ENCODE measurements around the gene WASHC4.
"Not testable (repeated sequence)": the region's sequence is repeated elsewhere in the genome, so short reads cannot be mapped to it uniquely, and the experiment has no call there.

Gene WASHC4

DNA sequence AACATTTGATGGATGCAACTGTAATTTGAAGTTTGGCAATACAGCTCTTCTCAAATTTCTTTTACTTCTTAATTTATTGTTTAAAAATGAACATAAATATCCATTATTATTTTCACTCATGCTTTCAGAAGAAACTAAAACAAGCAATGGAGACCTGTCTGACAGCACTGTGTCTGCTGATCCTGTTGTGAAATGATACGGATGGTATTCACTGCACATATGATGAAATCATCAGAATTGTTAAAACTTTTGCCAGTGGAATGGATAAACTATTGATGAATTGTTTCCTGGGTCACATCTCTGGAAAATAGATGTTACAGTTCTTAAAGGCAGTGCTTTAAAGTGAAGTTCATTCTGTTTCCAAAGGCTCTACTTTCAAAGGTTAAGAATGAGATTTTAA, 59.2 kb downstream of the WASHC4 start:
- DNase-seq: no peak

DNA sequence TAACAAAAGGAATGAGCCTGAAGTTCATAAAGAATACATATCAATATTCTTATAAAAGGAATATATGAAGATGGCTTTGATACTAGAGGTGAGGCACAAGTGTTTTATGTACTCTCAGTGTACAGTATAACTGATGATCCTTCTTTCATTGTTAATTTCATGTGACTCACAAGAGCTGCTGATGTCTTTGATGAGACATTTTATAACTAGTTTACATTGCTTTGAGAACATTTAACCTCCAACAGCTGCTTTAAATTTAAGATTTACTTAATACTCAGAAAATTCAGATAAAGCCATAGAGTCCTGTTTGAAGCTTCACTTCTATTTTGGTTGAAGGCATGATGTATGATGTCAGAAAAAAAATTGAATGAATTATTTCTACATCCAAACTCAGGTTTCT, 59.8 kb downstream of the WASHC4 start:
- DNase-seq: no peak

- DNase-seq: no peak
Measured at GRCh38 chr12:105168006-105168405, 60.5 kb downstream of the WASHC4 start.

DNA sequence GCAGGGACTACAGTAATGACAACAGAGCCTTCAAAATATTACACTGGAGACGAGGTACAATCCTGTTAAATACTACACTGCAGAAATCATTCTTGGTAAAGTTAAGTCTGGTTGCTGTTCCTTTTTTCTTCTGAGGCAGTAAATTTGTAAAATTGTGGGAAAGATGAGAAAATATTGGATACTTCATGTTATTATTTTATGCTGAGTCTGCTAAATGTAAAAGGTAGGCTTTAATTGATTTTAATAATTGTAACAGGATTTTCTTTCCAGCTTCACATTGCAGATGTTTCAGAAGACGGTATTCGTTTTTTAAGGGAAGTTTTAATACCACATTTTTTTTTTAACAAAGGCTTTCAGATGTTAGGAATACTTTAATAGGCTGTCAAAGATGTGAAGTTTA, 62.6 kb downstream of the WASHC4 start:
- DNase-seq: no peak

DNA sequence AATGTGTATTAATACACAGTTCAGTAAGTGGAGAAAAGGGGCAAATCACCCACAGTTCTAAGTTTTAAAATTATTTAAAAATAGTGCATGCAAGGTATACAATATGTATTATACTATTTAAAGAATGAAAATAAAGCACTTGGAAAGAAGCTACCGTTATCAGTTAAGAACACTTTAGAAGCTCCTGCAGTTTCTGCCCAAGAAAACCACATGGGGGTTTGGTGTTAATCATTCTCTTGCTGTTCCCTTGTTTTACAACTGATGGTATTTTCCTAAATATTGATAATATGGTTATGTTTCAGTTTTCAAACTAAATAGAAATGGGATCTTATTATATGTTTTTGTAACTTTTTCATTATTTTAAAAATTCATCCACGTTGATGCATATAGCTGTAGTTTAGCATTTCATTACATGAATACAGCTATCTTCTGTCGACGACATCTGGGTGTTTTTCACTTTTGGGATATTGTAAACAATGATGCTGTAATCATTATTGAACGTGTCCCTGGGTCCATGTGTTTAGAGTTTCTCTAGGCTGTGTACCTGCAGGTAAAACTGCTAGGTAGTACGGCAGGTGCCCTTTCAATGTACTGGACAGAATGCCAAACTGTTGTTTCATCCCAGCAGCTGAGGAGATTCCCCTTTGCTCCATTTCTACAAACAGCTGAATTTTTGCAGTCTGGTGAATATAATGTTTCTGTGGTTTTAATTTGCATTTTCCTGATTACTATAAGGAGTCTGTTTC, 64.3 kb downstream of the WASHC4 start:
- DNase-seq: no peak

DNA sequence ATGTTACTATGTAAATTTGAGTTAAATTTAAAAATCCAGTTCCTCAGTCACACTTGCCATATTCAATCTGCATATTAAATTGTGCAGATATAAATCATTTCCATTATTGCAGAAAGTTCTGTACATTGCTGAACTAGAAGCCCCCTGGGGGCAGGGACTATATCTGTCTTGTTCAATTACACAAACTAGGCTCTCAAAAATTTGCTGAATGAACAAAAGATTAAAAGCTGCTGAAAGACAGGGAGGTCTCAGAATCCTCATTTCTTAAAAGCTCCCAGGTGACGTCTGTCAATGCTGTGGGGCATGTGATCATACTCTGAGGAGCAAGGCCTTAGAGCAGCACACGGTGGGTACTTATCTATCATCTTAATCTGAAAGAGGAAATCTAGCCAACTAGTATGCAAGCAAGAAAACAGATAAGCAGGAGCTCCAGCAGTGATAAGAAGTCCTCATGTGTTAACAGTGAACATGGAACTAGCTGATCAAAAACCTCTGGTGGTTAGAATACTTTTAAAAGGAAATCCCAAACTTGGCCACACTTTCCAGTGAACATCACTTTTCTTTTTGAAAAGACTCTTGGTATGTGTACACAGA, 68.0 kb downstream of the WASHC4 start:
- no peak for DNase-seq

DNA sequence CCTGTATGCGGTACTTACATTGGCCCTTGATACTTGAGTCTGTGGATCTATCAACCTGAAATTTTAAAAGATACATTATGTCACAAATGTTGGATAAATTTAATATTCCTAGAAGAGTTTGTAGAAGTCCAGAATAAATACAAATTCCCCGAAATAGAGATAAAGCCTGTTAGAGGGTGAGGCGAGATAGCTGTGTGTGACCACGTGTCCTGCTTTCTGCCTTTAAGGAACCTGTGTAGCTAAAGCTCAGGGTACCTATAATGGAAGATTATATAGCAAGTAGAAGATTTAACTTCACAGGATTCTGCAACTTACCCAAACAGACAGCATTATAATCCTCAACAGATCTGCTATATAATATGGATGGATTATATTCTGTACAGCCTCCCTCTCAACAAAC, 69.7 kb downstream of the WASHC4 start:
- DNase-seq: no peak

GRCh38 chr12:105179114-105179513, 71.6 kb downstream of the WASHC4 start:
- DNase-seq: not testable (repeated sequence)

GRCh38 chr12:105183406-105183805, 75.9 kb downstream of the WASHC4 start:
- not testable (repeated sequence) for DNase-seq

- not testable (repeated sequence) for DNase-seq
Measured at GRCh38 chr12:105183976-105184375, 76.4 kb downstream of the WASHC4 start.

GRCh38 chr12:105189293-105189692, 81.8 kb downstream of the WASHC4 start:
- no peak for DNase-seq

- DNase-seq: no peak
Measured at GRCh38 chr12:105190530-105190929, 83.0 kb downstream of the WASHC4 start.

- no peak for DNase-seq
Measured at GRCh38 chr12:105192624-105193225, 85.2 kb downstream of the WASHC4 start.

GRCh38 chr12:105194947-105195346, 87.4 kb downstream of the WASHC4 start:
- no peak for DNase-seq

DNA sequence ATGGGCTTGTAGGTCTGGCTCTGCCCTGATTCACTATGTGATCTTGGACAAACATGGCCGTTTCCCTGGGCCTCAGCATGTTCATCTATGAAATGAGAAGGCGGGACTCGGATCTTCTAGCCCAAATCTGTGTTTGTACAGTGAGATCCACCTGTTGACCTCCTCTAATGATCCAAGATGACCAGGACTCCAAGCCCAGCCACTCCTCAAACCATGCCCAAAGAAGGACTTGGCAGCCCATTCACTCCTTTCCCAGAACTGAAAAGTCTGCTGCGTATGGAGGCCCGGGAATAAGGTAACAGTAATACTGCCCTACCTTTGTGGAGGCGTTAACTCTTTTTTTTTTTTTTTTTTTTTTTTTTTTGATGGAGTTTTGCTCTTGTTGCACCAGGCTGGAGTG, 88.6 kb downstream of the WASHC4 start:
- DNase-seq: no peak

GRCh38 chr12:105198961-105199360, 91.4 kb downstream of the WASHC4 start:
- DNase-seq: no peak

DNA sequence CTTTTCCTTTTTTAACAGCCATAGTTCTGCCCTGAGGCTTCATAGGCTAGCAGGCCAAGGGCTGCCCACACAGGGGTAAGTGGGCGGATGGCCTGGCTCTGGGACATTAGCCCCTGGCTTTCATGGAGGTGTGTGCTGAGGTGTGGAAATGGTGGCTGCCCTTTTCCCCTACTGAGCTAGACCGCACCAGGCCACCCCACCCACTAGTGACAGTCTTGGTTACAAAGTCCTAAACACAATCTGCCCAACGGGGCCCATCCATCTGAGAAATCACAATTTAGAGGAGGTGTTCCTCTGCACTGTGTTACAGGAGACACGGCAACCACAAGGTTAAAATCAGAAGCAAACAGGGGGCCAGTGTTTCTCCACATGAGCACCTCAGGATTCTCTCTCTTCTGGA, 92.9 kb downstream of the WASHC4 start:
- DNase-seq: no peak

- no peak for DNase-seq
Measured at GRCh38 chr12:105201299-105201698, 93.8 kb downstream of the WASHC4 start.

DNA sequence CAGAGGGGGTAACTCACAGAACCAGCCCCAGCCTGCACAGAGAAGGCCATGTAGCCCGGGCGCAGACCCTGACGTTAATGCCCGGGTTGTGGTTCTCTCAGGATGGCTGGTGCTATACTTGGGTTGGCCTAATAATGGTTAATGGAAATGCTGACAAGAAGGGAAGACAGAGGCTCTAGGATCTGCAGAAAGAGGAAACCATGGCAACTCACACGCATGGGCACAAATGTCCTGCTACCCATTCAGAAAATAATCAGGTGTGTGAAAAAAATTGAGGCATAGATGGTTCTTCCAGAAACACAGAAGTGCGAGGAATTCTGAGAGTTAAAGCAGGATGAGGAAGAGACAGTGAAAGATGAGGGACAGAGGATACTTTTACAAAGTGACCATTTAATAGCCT, 94.7 kb downstream of the WASHC4 start:
- no peak for DNase-seq

DNA sequence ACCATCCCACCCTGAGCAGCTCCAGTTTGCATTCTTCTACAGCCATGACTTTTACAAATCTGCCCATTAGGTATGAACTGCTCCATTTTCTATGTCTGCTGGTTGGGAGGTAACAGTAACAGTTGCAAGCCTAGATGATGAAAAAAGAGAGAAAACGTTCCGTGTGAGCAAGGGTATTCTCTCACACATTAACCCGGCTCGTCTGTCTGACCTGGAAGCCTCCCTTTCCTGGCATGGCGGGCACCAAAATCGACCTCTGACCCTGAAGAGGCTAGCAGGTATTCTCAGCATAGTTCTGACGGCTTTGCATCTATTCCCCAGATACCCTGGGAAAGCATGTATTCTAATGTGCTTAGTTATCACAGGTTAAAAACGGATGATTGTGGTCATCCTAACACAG, 96.6 kb downstream of the WASHC4 start:
- DNase-seq: no peak

DNA sequence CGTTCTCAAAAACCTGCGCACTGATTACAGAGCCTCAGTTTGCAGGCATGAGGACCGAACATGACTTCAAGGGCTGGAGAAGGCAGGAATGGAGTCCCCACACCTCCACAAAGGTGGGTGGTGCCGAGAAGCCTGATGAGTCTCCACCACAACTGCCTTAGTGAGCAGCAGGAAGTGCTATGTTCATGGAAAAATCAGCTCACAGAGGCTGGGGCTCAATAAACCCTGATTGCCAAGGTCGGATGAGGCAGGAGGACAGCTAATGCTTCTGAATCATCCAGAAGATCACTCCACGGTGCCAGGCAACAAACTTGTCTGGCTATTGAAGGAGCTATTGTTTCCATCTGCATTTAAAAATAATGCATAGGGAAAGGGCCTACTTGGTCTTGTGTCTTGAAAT, 97.4 kb downstream of the WASHC4 start:
- DNase-seq: no peak

DNA sequence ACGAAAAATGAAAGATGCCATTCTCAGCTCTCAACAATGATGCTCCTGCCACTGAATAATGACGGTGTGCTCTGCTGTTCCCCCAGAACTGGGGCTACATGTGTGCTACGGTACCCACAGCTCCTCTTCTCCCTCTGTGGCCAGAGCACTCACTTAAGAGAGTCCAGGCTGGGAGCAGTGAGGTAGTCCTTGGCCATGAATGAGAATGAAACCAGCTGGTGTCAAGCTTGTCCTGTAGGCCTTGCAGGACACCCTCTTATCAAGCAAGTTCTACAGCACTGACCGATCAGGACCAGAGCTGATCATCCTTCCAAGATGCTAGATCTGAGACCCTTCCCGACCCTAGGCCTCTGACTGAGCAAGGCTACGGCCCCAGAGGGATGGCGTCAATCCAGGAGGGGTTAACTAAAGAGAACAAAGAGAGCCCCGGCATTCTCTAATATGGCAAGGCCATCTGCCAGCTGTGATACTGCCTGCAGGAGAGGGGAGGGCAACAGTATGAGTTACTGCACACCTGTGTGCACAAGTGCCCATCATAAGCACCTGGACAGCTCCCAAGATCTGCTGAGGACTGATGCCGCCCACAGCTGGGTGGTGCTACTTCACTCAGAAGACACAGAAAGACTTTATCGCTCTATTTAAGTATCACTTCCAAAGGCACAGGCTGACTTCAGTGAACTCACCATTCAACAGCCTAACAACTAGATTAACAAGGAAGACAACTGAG, 98.0 kb downstream of the WASHC4 start:
- no peak for DNase-seq

GRCh38 chr12:105206686-105207374, 99.3 kb downstream of the WASHC4 start:
- no peak for DNase-seq
